ENCODE data around the gene ATP8A1. TPM values are rescaled to one million over a fixed set of nuclear protein-coding genes. Genes with fewer than 3 reads are reported as not detected.

The ATP8A1 gene
- total and polyA plus RNA-seq, 2 of the 8 experiments (the other 6 are each of a cell fraction or from before 2014, with no cell fraction given) = 3.7 to 14.9 TPM

GRCh38 chr4:42554072-42554471 lies 102.8 kb downstream of the ATP8A1 start:
- no peaks in the 10 kb centered on the region for H3K4me1 ChIP-seq (replicated peaks in 1 of 4; ENCODE audit: control insufficient read depth in 3 of 4, insufficient read depth in 4 of 4, low read length in 3 of 4)
- FAIRE-seq (no peak), DNase-seq (ENCODE audit: low read depth in 1 of 2, low spot score in 2 of 2) (no peak)
- no peak overlapping the region for H3K56ac ChIP-seq (replicated peaks; ENCODE audit: insufficient read length, low read depth, low read length)
- no peaks in the 10 kb centered on the region for H3K27me3 ChIP-seq (replicated peaks in 1 of 4; ENCODE audit: control insufficient read depth in 3 of 4, extremely low read depth in 1 of 4, insufficient read depth in 3 of 4, low read length in 3 of 4)
- H3K9me3 ChIP-seq (ENCODE audit: insufficient read depth in 2 of 2, low read depth in 1 of 2, low read length in 1 of 2) = no peaks in the 10 kb centered on the region
- H3K4ac ChIP-seq (replicated peaks; ENCODE audit: insufficient read length, low read depth, low read length) = no peak overlapping the region
- no peak overlapping the region for H2BK20ac ChIP-seq (ENCODE audit: low read length)
- ChIA-PET CTCF (ENCODE audit: partially characterized antibody) (interaction anchor here (1.7 kb wide), 1 partner anchor 15 kb away, joined by 5 read pairs; no protein-coding TSS in a partner anchor), POLR2A (ENCODE audit: partially characterized antibody) (no interaction called here)
- H3K79me2 ChIP-seq (ENCODE audit: control insufficient read depth in 1 of 2, insufficient read depth in 2 of 2, low read length in 2 of 2) = no peaks in the 10 kb centered on the region
- no peaks in the 10 kb centered on the region for H3K23me2 ChIP-seq (ENCODE audit: low read depth, low read length)
- no peak overlapping the region for H3K27ac ChIP-seq (ENCODE audit: low read depth, low read length)
- no peak overlapping the region for H3K14ac ChIP-seq (ENCODE audit: insufficient read length)
- H3K23ac ChIP-seq (ENCODE audit: insufficient read length) = no peak overlapping the region
- H4K91ac ChIP-seq (replicated peaks; ENCODE audit: insufficient read length, low read length) = no peak overlapping the region
- no peaks in the 10 kb centered on the region for H3K36me3 ChIP-seq (ENCODE audit: control insufficient read depth in 2 of 4, insufficient read depth in 4 of 4, low read length in 3 of 4)
- no peak overlapping the region for H4K8ac ChIP-seq (ENCODE audit: extremely low read depth, insufficient read depth, low read length)
- H2BK120ac ChIP-seq (replicated peaks; ENCODE audit: low read depth, low read length) = no peak overlapping the region
- 92% methylated on average over 3 of the region's 3 CpGs; no CpG with 5 or more reads in 1 of the 2 experiments for whole genome bisulfite sequencing, 2 experiments (ENCODE audit: extremely low coverage in 1 of 2, insufficient coverage in 1 of 2, insufficient read length in 1 of 2, insufficient replicate concordance in 2 of 2, low coverage in 1 of 2, low lambda C conversion rate in 2 of 2, missing lambda C conversion rate in 1 of 2)
- no peak overlapping the region for H4K5ac ChIP-seq (ENCODE audit: insufficient read length, low read depth, low read length)
- no peak overlapping the region for H3K4me2 ChIP-seq (ENCODE audit: insufficient read depth in 1 of 2, low read depth in 2 of 2, low read length in 2 of 2)
- no peak overlapping the region for H2BK15ac ChIP-seq (ENCODE audit: low read length)
- no peak overlapping the region for H2AK5ac ChIP-seq (ENCODE audit: low read depth, low read length)
- no peak overlapping the region for H2BK12ac ChIP-seq (ENCODE audit: low read depth, low read length)
- H2AFZ ChIP-seq (ENCODE audit: low read length) = no peak overlapping the region
- H3K79me1 ChIP-seq (ENCODE audit: low read depth, low read length) = no peaks in the 10 kb centered on the region
- H3K9ac ChIP-seq (replicated peaks in 1 of 4; ENCODE audit: extremely low read depth in 1 of 4, low read depth in 3 of 4, low read length in 3 of 4) = no peak overlapping the region
- H4K20me1 ChIP-seq (replicated peaks in 1 of 2; ENCODE audit: control insufficient read depth in 1 of 2, insufficient read depth in 2 of 2, low read length in 2 of 2) = no peaks in the 10 kb centered on the region
- no peak overlapping the region for H3K4me3 ChIP-seq (ENCODE audit: extremely low read depth in 1 of 4, insufficient read depth in 2 of 4, low read depth in 3 of 4, low read length in 4 of 4)
- no peak overlapping the region for H3K18ac ChIP-seq (ENCODE audit: extremely low read depth, low read length)
- H2BK5ac ChIP-seq (ENCODE audit: low read depth, low read length) = no peak overlapping the region
- TF ChIP-seq CTCF (IDR thresholded peaks at IDR 0.05; ENCODE audit: control extremely low read depth in 1 of 3, insufficient read depth in 1 of 3, low read depth in 1 of 3, low read length in 3 of 3) (no peak), NRF1 (IDR thresholded peaks at IDR 0.05; ENCODE audit: low read depth, low read length) (no peak), PHF8 (conservative IDR thresholded peaks at IDR 0.05; ENCODE audit: low read depth, low read length) (no peak), EGR1 (IDR thresholded peaks at IDR 0.05; ENCODE audit: borderline replicate concordance, low read depth, low read length) (no peak), ASH2L (IDR thresholded peaks at IDR 0.05; ENCODE audit: low read length) (no peak)
